COLO668 (cell line): ENCODE results near the gene DLG2.

Experiments
- DNase-seq: peaks from one replicate; lab custom pipeline; 2025; ENCODE audit not compliant: unreplicated experiment; lab: John Stamatoyannopoulos, UW

The DLG2 gene

DNA sequence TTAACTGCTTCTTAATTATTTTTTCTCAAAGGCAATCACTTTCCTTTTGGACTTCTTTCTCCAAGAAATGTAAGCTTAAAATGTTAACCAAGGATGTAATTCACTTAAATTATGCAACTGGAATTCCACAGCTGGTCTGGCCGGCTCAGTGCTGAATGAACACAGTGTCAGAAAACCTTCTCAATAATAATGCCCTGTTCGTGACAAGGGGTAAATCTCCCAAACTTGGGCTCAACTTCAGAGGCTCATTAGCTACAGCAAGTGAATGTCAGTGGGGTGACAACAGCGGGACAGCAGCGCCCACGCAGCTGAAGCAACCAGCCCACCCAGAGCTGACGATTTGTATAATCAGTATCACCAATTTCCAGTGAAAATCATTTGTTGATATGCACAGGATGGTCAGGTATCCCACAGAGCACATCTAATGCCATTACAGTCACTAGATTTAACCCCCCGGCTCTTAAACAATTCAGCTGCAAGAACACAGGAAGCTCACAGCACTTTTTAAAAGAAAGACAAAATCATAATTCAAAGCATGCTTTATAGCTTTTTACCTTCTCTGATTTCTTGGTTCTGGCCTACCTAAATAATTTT lies 704.8 kb downstream of the DLG2 start:
- DNase-seq: no peak

- DNase-seq: no peak
Observed at GRCh38 chr11:84914511-84914910, 712.6 kb downstream of the DLG2 start.

DNA sequence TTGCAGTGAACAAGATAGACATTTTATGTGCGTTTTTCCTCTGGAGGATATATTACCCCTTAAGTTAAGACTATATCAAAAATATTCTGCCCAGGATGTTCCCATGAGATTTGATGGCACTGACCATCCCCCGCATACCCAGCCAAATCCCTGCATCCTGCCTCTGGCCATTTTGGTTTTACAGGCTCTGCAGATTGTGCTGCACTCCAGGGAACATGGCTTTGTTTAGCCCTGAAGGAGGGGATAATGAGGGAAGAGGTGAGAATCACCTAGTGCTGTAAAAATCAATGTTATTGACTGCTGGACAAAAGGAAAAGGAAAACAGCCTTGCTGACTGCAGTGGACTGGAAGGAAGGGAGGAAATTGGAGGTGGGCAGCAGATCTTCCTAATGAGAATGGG lies 717.4 kb downstream of the DLG2 start:
- no peak for DNase-seq

DNA sequence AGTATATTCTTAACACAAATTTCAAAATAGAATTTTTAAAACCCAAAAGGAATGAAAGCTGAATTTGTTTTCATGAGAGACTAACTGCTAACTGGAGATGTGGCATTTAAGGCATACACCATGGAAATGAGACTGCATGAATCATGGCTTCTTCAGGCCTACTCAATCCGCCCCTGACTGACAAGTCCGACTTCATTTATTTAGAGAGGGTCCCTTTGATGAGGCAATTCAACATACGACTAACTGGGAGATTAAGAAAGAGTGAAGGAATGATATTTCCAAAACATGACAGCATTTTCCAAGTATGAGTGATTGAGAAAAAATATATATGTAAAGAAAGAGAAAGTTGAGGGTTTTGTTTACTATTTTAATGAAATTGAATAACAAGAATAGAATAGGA lies 720.1 kb downstream of the DLG2 start:
- DNase-seq: no peak

DNA sequence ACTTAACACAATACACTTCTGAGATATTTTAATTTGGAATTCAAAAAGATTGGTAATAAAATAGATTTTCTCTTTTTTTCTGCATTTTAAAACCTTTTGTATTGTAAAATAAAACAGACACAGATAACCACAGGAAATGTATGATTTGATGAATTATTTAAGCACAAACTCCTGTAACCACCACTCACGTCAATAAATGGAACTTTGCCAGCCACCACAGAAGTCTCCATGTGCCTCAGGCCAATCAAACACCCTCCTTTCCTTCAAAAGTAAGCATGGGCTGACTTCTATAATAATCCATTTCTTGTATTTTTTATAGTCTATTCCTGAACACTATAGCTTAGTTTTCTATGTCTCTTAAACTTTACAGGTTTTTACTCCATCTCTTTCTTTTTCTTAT lies 721.7 kb downstream of the DLG2 start:
- no peak for DNase-seq

GRCh38 chr11:84902445-84902844 lies 724.7 kb downstream of the DLG2 start:
- no peak for DNase-seq

DNA sequence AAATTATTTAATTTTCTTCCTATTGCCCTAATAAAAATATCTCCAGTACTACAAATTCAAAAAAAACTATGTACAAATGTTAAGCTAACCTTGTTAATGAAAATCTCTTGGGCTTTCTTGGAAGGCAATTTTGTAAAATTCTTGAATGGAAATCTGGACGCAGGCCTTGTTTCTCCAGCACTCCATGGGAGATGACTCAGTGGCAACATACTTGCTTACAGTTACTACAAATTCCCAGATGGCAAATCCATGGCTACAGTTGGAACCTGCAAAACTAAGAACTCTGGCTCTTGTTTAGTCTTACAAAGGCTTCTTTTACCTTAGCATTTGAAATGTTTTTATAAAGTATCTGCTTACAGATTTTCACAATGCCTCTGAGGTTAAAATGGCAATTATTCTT lies 725.2 kb downstream of the DLG2 start:
- no peak for DNase-seq

DNA sequence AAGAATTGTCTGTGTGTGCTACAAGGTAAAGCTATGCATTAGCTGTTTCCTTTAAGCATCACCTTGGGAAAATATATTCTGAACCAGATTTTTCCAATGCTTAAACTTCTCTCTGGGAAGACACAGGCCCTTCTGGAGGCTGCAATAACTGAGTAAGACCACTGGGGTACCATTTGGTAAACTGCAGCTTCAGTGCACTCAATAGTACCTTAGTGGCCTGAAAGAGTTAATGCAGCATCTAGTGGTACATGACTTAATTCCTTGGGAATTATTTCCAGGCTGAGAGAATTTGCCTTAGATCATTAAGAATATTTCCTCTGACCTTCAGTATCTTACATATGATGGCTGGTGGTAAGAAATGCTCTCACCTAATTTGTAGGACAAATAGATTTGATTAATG lies 727.4 kb downstream of the DLG2 start:
- no peak for DNase-seq

- DNase-seq: no peak
Observed at GRCh38 chr11:84899134-84899533, 728.0 kb downstream of the DLG2 start.

DNA sequence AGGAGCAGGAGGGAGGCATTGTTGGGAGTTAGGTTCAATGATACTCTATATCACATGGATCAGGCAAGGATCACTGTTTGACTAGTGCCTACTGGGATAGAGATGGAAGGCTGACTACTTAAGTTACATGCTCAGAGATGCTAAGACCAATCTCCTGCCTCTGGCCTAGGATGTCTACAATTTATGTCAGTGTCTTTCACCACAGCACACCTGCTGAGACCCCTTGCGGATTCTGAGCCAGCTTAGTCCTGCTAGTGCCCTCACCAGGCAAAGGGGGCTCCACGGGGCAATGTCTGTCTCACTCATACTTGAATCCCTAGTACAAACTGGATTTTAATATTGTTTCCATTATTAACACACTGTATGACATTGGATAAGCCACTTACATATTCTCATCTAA lies 732.5 kb downstream of the DLG2 start:
- DNase-seq: no peak

GRCh38 chr11:84890676-84891075 lies 736.5 kb downstream of the DLG2 start:
- DNase-seq: no peak

DNA sequence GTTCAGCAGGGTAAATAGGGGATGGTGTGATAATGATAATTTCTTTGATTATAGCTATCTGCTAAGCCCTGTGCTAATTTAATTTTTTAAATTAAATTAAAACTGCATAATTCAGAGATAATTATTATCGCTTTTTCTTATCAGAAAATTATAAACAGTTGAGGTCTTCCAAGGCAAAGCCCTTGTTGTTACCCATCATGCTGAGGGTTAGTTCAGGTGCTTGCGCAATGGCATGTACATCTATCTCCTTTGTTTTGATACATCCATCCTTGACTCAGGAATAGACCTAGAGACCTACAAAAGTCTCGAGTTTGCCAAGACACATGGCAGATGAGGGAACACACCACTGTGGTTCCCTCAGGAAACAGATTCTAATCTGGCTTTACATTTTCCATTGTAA lies 737.6 kb downstream of the DLG2 start:
- DNase-seq: no peak

DNA sequence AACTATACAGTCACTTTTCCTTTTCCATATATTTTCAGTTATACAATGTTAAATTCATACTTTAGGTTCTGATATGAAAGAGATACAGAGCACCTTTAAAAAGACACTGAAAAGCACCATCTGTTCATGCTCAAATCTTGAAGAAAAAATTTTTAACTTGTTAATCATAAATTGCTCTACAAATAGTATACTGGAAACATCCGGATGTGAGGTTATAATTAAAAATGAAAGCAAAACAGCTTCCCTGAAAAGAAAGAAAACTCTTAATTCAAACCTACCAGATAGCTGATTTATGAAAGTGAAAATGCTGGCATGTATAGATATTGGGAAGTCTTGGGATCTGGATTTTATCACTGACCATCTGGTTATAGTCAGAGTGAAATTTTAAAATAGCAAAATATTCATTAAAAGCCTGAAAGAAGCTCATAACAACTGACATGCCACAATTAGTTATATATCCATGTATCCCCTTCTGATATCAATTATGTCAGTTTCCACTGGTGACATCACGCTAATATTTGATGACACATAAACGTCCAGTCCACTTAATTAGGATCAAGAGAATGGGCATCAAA lies 740.0 kb downstream of the DLG2 start:
- DNase-seq: no peak

DNA sequence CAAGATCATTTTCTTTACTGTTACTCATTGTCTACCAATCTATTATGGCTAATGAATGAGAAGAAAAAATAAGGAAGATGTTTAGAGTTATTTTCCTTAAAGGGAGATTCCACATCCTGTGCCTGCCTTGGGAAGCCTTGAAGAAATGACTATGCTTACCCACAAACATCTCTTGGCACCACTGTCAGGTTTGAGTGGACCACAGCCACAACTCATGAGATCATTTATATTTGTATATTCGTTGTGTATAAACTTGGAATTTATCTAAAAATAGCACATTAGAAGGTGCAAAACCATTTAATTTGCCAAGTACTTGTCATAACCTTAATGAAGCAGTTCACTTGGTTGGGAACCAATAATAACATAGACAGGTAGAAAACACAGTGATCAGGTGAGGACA lies 740.8 kb downstream of the DLG2 start:
- DNase-seq: no peak

- no peak for DNase-seq
Observed at GRCh38 chr11:84884836-84885235, 742.3 kb downstream of the DLG2 start.

- DNase-seq: no peak
Observed at GRCh38 chr11:84882056-84882455, 745.1 kb downstream of the DLG2 start.

DNA sequence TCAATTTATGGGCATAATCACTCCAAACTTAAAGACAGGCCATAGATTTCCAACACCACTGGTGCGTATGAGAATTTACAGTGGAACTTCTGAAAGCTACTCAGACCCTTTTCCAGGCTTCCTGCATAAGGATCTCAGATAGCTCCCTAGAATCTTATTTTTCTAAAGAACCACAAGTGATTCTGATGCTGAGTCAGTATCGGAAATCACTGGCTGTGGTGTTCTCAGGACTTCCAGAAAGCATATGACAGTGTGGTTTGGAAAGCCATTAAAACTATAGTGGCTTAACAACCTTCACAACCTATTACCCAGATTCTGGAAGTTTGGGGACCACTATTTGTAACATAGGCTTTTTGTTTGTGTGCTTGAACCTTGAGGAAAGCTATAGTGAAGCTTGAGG lies 756.0 kb downstream of the DLG2 start:
- no peak for DNase-seq

GRCh38 chr11:84870486-84870885 lies 756.7 kb downstream of the DLG2 start:
- no peak for DNase-seq

DNA sequence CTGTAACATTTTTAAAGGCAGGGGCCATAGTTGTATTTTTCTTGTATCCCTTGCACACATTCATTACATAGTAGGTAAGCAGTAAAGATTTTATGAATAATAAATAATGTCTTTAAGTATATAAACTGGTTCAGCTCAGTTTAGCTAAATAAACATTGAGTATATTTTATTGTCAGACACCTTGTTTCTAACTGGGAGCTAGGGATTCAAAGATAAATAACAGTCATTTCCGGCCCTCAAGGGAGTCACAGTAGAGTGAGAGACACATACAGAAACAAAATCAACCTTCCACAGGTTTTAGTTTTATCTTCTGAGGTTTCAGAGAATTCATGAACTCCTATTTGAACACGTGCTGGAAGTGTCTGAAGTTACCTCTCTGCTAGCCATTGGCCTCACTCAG lies 760.2 kb downstream of the DLG2 start:
- DNase-seq: no peak

DNA sequence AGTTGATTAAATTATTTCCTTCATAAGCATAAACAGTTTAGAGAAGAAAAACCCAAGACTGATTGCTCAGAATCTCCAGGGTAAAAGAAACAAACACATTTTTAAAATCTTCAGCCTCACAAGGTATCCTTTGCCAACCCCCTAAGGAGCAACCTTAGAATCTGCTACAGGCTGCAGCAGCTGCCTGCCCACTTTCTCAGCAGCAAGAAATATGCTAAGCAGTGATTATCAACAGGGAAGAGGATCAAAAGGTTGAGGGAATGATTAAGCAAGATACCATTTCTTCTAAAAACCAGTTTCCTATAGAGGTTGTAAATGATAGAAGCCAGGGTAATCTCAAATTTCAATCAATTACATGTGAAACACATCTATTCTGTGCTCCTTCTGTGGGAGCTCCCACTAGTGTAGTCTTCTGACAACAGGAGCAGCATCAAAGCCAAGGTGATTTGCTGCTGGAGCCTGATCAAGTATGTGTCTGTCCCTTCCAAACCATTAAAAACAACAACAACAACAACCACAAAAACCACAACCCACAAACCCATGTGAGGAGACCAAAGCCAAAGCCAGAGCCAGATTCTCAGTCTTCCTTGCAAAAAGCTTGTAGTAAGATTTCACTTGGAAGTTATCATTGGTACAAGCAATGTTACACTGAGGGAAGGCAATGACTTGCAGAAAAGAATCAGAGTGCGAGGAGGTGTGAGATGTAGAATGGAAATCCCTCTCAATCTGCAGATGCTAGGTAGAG lies 761.2 kb downstream of the DLG2 start:
- DNase-seq: no peak

- DNase-seq: no peak
Observed at GRCh38 chr11:84865257-84865656, 761.9 kb downstream of the DLG2 start.

DNA sequence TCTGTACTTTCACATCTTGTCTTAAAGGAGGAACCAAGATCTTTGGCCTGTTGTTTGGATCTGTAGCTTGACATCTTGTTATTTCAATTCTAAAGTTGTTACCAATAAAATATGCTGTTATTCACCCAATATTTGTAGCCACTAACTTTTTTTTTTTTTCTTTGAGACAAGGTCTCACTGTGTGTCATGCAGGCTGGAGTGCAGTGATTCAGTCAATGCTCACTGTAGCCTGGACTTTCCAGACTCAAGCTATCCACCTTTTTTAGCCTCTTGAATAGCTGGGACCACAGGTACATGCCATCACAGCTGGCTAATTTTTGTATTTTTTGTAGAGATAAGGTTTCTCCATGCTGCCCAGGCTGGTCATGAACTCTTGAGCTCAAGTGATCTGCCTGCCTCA lies 769.4 kb downstream of the DLG2 start:
- no peak for DNase-seq
